ENCODE data around the gene CEP131.

CEP131 gene

GRCh38 chr17:81222906-81223761, at the start of gene CEP131:
TSS of gene CEP131 (minus strand) at chr17:81222965. CDS start at chr17:81220056, 2,909 bp downstream.
- peak; percentile 97 to 99 (median 98) for DNase-seq

DNA sequence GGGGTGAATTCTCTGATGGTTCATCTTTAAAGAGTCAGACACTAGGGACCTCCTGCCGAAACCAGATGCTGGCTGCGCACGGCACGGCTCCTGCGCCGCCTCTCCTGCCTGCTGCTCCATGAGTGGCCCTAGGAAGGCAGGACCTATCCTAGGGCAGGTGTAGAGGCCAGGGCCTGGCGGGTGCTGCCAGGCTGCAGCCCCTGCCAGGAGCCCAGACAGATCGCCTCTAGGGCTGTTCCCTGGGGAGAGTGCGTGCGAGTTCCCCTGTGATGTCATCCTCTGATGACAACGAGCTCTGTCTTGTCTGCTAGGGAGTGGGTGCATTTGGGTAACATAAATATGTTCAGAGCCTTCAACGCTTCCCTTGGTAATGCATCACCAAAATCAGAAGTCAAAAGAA, 48.5 kb upstream of the CEP131 start:
- peak in 2 of 3 experiments; percentile 11 to 50 for DNase-seq

DNA sequence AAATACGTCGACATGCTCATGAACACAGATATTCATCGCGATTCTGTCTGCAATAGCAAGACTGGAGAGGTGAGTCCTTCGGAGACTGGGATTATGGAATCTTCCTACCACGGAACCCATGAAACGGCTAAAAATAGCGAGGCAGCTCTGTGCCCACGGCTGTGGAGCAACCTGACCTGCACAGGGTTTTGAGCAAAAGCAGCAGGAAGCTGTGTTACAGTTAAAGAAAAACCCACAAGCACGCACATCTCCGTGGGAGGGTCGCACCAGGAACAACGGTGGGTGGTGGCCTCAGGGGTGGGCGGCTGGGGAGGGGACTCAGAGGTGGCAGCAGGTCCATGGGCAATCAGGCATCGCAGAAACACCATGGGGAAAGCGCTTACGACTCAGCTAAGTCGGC, 47.5 kb upstream of the CEP131 start:
- no peak for DNase-seq

GRCh38 chr17:81267390-81268067, 44.8 kb upstream of the CEP131 start:
- no peak for DNase-seq

DNA sequence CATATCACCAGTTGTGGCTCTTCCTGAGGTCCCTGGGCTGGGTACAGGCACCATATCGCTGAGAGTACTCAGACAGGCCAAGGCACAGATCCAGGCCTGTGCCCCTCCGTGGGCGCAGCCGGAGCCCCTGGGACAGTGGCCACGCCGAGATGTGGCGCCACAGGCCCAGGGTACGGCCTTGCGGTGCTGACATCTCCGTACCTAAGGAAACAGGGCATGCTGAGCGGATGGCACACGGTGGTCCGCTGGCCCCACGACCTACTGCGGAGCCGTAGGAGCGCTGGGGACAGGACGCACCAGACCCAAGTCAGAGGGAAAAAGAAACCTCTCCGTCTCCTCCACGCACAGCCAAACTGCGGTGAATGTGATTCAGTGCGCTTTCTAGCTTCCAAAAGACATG, 42.8 kb upstream of the CEP131 start:
- DNase-seq = no peak

GRCh38 chr17:81264640-81265039, 41.9 kb upstream of the CEP131 start:
- no peak for DNase-seq

- DNase-seq = no peak
Measured at GRCh38 chr17:81263371-81264181, 40.8 kb upstream of the CEP131 start.

DNA sequence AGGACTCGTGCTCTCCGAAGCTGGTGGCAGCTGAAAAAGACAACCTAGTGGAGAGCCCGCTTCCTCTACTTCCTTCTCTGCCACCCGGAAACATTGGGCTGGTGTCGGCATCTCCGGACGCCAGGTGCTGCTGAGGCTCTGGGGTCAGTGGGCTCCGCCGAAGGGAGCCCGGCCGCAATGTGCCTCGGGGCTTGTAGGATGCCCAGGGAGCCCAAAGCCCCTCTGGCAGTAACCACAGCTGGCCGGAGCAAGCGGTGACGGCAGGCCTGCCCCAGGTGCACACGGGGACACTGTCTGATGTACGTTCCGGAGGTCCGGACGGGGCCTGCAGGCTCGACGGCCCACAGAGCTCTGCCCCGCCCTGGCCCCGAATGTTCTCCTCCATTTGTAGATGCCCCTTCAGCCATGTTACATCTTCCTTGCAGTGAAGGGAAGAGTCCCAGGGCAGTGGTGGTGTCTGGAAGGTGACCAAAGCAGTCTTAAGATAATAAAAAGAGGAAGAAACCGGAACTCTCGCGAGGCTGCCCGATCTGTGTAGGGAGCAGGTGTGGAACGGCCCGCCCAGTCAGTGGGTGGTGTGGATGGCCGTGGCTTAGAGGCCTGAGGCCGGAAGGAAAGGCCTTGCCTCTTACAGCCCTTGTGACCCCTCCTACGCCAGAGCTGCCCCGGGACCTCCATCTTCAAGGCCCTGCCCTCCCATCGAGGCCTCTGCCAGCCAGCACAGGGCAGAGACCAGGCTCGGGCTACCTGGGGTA, 39.0 kb upstream of the CEP131 start:
- no peak for DNase-seq

GRCh38 chr17:81261096-81261495, 38.3 kb upstream of the CEP131 start:
- no peak for DNase-seq

DNA sequence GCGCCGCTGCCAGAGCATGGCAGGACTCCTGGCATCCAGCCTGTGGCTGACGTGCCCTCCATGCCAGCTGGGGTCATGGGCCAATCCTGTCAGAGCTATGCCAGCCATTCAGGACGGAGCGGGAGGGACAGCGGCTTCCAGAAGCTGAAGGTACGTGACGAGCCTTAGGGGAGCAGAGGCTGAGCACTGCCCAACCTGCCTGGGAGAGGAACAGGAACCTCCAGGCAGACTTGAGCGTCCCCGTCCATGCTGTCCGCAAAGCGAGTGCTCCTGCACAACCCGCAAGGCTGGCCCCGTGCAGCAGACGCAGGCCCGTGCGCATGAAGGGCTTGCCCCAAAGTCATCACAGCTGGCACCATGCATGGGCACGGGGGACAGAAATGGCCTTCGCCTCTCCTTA, 37.9 kb upstream of the CEP131 start:
- no peak for DNase-seq

- no peak for DNase-seq
Measured at GRCh38 chr17:81260171-81260570, 37.4 kb upstream of the CEP131 start.

GRCh38 chr17:81259058-81259605, 36.4 kb upstream of the CEP131 start:
- no peak for DNase-seq

GRCh38 chr17:81258292-81258691, 35.5 kb upstream of the CEP131 start:
- DNase-seq = no peak

GRCh38 chr17:81257533-81257932, 34.8 kb upstream of the CEP131 start:
- DNase-seq = no peak

DNA sequence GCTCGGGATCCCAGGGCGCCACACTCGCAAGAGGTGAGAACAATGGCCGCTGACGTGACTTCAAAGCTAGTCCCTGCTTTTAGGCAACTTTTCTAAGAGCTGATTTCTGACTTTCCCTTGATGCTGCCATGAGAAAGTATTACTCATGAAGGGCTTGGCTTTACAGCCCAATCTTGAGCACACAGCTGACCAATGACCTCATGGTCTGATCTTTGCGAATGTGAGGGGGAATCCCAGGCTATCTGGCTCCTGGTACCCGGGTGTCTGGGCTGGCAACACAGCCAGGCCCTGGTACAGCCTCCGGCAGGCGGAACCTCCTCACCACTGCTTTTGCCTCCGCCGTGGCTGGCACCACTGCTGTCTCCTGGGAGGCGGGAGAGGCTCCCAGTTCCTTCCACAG, 33.9 kb upstream of the CEP131 start:
- DNase-seq = no peak

GRCh38 chr17:81254955-81255717, 32.4 kb upstream of the CEP131 start:
- DNase-seq = peak; percentile 78 to 98 (median 94)

DNA sequence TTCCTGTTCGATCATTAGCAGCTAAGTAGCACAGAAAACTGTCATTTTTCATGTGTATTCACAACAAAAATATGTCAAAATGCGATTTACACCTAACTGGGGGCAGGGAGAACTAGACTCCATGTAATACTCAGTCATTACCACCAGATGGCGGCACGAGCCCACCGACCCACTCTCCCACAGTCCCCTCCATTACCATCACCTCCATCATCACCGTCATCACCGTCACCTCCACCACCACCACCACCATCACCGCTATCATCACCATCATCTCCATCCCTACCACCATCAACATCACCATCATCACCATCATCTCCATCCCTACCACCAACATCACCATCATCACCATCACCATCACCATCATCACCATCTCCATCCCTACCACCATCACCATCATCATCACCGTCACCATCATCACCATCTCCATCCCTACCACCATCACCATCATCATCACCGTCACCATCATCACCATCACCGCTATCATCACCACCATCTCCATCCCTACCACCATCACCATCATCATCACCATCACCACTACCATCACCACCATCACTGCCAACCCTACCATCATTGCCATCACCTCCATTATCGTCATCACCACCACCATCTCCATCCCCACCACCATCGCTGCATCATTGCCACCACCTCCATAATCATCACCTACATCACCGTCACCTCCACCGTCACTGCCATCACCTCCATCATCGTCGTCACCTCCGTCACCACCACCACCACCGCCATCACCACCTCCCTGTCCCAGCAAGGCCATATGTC, 30.8 kb upstream of the CEP131 start:
- DNase-seq = peak; percentile 25 to 72 (median 44)

- DNase-seq = peak in 1 of 3 experiments; percentile 44
Measured at GRCh38 chr17:81252987-81253329, 30.2 kb upstream of the CEP131 start.

DNA sequence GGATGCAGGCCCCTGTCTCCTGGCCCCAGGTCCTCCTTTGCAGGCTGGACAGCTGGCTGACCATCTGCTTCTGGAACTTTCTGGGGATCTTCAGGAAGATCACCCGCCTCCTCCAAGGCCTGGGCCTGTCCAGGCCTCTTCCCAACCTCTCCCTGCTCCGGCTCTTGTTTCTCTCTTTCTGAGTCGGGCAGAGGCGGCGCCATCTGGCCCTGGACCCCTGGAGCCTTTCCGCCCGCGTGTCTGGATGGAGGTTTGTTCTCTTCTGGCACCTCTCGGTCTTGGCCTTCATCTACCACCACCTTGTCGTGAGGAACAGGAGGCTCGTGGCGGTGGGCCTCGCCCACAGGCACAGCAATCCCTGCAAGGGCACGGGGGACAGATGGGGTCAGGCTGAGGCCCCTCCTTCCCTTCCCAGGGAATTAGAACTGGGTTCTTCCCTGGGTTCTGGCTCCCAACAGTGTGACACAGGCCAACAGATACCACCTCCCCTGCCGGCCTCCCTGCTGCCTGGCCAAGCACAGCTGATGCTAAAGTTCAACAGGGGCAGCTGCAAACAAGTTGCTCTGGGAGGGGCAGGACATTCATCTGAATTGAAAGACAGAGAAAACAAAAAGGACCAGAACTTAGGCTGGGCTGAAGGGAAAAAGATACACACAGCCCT, 29.7 kb upstream of the CEP131 start:
- DNase-seq = peak in 2 of 3 experiments; percentile 59 to 68

DNA sequence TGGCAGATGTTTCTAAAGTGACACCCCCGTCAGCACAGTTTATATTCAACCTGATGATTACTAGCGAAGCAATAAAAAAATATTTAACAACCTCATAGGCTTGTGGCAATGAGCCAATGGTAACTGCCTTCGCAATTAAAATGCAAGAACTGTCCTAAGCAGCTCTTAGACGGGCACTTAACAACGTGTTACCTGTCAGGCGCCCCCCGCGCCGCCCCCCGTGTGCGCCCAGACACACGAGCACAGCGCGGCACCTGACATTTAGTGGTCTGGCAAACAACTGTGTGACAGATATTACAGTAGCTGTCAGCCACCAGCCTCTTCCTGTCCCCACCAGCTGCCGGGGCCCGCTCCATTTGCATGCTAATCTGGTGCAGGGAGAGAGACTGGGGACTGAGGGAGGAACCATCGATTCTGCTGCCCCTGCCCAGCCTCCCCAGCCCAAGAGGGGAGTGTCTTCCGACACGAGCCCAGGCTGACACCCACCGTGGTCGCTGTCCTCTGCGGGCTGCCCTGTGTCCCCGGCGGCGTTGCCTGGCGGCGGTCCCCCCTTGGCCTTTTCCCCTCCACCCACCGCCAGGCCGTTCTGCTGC, 29.0 kb upstream of the CEP131 start:
- peak; percentile 91 to 98 (median 96) for DNase-seq
